ENCODE results near the gene TLR9. TPM values are rescaled to one million over a fixed set of nuclear protein-coding genes. Genes with fewer than 3 reads are reported as not detected.

The TLR9 gene
- total and polyA plus RNA-seq, 9 of the 15 experiments (the other 6 are each of a cell fraction or from before 2014, with no cell fraction given): not detected

DNA sequence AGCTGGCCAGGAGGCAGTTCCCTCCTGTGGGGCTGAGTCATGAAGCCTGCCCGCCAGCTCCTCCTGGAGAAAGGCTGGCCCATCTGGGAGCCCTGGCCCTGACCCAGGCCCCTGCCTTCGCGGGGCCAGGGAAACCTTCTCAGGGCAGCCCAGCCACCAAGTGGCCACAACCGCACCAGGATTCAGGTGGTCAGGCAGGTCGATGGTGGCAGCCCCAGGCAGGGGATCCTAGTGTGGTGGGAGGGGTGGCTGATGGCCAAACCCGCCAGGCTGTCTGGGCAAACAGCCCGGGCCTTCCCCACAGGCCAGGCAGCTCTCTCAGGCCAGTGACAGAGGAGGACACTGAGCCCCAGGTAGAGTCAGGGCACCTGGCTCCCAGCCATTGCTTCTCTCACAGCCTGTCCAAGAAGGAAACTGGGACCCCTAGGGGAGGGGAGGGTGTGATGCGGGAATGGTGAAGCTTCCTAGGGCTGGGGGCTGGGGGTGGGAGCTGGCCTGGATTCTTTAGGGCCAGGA lies 12.3 kb upstream of the TLR9 start:
- H3K4me2 ChIP-seq (ENCODE audit: insufficient read depth, low read length): peak overlapping the region; percentile 98
- H3K79me2 ChIP-seq (ENCODE audit: control insufficient read depth, insufficient read depth, low read length): peaks cover 51% of the 10 kb centered on the region
- peak; percentile 11; the same call in 2 of the 3 replicates for ATAC-seq
- in situ Hi-C loops (cut with MboI): no loop called here
- intact Hi-C loops (cut with micrococcal nuclease): no loop called here
- peaks cover 6% of the 10 kb centered on the region; the same call in 2 of the 3 replicates for H3K36me3 ChIP-seq (ENCODE audit: control insufficient read depth, insufficient read depth, low read length)
- ChIA-PET POLR2A (interaction anchor here (0.7 to 1.7 kb wide), 6 partner anchors 11 to 99 kb away, joined by 3 to 8 read pairs (median 4); partner anchors contain the start of genes GLYCTK and WDR82), CTCF (ENCODE audit: low intra/inter-chr PET ratio) (no interaction called here)
- no peaks in the 10 kb centered on the region for H3K9me1 ChIP-seq (ENCODE audit: control insufficient read depth, insufficient read depth, low read length)
- H3K9ac ChIP-seq (ENCODE audit: insufficient read depth in 1 of 2, low read depth in 2 of 2, low read length in 2 of 2): peak overlapping the region; percentile 61 to 96
- peaks cover 38 to 42% of the 10 kb centered on the region in 2 experiments for H3K4me1 ChIP-seq (replicated peaks in 1 of 2; ENCODE audit: control insufficient read depth in 2 of 2, insufficient read depth in 2 of 2, low read length in 2 of 2)
- no peaks in the 10 kb centered on the region for H3K27me3 ChIP-seq (ENCODE audit: control insufficient read depth in 2 of 2, insufficient read depth in 2 of 2, low read length in 2 of 2)
- no peaks in the 10 kb centered on the region for H3K9me3 ChIP-seq (replicated peaks; ENCODE audit: control insufficient read depth, insufficient read depth, low read depth, low read length)
- H2AFZ ChIP-seq (ENCODE audit: low read depth, low read length): 0 out of 2 replicates have a peak overlapping the region, but pooled peaks have one; percentile 4
- H3K4me3 ChIP-seq: peak overlapping the region; percentile 67
- peak; percentile 46 to 65 (median 54) for DNase-seq (ENCODE audit: extremely low read depth in 1 of 4, low spot score in 3 of 4)
- peak; percentile 29 for FAIRE-seq
- no peaks in the 10 kb centered on the region for H4K20me1 ChIP-seq (replicated peaks; ENCODE audit: control insufficient read depth, insufficient read depth, low read length)
- WGBS (ENCODE audit: insufficient coverage, low coverage, missing lambda C conversion rate): 11% methylated on average over 3 of the region's 8 CpGs
- H3K27ac ChIP-seq (ENCODE audit: extremely low read depth, low read depth, low read length): peak overlapping the region; percentile 74
- BruUV-seq (replicated peaks): no TSS peak
- TF ChIP-seq ZNF780A (CRISPR knock-in tag; IDR thresholded peaks at IDR 0.05): no peak
- TF ChIP-seq NEUROD1 (IDR thresholded peaks at IDR 0.05; ENCODE audit: borderline replicate concordance, low read depth, low read length, partially characterized antibody): no peak
- peak; percentile 42 for TF ChIP-seq ZFX (CRISPR knock-in tag; IDR thresholded peaks at IDR 0.05)
- TF ChIP-seq ZNF79 (CRISPR knock-in tag; IDR thresholded peaks at IDR 0.05; ENCODE audit: low read depth): no peak
- TF ChIP-seq, protein P1, sequence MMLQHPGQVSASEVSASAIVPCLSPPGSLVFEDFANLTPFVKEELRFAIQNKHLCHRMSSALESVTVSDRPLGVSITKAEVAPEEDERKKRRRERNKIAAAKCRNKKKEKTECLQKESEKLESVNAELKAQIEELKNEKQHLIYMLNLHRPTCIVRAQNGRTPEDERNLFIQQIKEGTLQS (IDR thresholded peaks at IDR 0.05): peak; percentile 47
- TF ChIP-seq, protein P1 (CRISPR knock-in tag; conservative IDR thresholded peaks at IDR 0.05): no peak
- no peak for TF ChIP-seq ZNF584 (CRISPR knock-in tag; IDR thresholded peaks at IDR 0.05; ENCODE audit: low read depth)
- TF ChIP-seq, protein P2, sequence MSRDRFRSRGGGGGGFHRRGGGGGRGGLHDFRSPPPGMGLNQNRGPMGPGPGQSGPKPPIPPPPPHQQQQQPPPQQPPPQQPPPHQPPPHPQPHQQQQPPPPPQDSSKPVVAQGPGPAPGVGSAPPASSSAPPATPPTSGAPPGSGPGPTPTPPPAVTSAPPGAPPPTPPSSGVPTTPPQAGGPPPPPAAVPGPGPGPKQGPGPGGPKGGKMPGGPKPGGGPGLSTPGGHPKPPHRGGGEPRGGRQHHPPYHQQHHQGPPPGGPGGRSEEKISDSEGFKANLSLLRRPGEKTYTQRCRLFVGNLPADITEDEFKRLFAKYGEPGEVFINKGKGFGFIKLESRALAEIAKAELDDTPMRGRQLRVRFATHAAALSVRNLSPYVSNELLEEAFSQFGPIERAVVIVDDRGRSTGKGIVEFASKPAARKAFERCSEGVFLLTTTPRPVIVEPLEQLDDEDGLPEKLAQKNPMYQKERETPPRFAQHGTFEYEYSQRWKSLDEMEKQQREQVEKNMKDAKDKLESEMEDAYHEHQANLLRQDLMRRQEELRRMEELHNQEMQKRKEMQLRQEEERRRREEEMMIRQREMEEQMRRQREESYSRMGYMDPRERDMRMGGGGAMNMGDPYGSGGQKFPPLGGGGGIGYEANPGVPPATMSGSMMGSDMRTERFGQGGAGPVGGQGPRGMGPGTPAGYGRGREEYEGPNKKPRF (IDR thresholded peaks at IDR 0.05; ENCODE audit: low read depth, low read length): no peak
- TF ChIP-seq YBX1 (IDR thresholded peaks at IDR 0.05): no peak
- TF ChIP-seq, protein P3, sequence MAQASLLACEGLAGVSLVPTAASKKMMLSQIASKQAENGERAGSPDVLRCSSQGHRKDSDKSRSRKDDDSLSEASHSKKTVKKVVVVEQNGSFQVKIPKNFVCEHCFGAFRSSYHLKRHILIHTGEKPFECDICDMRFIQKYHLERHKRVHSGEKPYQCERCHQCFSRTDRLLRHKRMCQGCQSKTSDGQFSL (CRISPR knock-in tag; IDR thresholded peaks at IDR 0.05): 0 out of 2 replicates have a peak, but pooled peaks have one; percentile 28
- TF ChIP-seq, protein P3 (tag; IDR thresholded peaks at IDR 0.05): no peak
- TF ChIP-seq, protein P4, sequence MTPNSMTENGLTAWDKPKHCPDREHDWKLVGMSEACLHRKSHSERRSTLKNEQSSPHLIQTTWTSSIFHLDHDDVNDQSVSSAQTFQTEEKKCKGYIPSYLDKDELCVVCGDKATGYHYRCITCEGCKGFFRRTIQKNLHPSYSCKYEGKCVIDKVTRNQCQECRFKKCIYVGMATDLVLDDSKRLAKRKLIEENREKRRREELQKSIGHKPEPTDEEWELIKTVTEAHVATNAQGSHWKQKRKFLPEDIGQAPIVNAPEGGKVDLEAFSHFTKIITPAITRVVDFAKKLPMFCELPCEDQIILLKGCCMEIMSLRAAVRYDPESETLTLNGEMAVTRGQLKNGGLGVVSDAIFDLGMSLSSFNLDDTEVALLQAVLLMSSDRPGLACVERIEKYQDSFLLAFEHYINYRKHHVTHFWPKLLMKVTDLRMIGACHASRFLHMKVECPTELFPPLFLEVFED (CRISPR knock-in tag; conservative IDR thresholded peaks at IDR 0.05): no peak
- no peak for TF ChIP-seq HDAC3 (IDR thresholded peaks at IDR 0.05; ENCODE audit: borderline replicate concordance, partially characterized antibody)
- TF ChIP-seq L3MBTL2 (IDR thresholded peaks at IDR 0.05): 0 out of 2 replicates have a peak, but pooled peaks have one; percentile 23

All from K562 (cell line).